PFSK-1 (cell line): ENCODE measurements around the gene NKIRAS2.

Source experiments
- POLR2AphosphoS5 ChIP-seq: IDR thresholded peaks from 2 replicates; pipeline ENCODE4 v1.6.1; 2012; ENCODE audit warnings: low read depth, mild to moderate bottlenecking, control low read depth, low read length, moderate library complexity
- TAF1 ChIP-seq: IDR thresholded peaks from 2 replicates; pipeline ENCODE4 v1.6.1; 2012; ENCODE audit warnings: low read length, control low read depth, borderline replicate concordance; ENCODE audit not compliant: insufficient read depth

DNA sequence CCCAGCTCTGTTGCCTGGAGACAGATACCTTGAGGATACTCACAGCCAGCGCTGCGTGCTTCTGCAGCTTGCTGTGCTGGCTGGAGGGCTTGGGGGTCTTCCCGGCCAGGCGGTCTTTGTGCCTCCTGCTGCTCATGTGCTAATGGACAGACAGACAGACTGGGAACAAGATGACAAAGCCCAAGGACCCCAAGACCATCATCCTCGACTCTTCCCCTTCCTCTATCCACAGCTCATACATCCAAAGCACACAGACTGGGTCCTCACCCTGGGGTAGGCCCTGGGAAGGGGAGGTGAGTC, 7.7 kb downstream of the NKIRAS2 start:
- TF ChIP-seq POLR2AphosphoS5 (no peak), TAF1 (no peak)
